Dendritic cell treated with granulocyte-macrophage colony-stimulating factor and Interleukin-4, amounts not matched to agents 40 ng/mL and 50 ng/mL, for 4 days (primary cell): ENCODE results near the gene RHPN2.
"Not testable (repeated sequence)": the region's sequence is repeated elsewhere in the genome, so short reads cannot be mapped to it uniquely, and the experiment has no call there.

ENCODE experiments used
- H3K27ac Mint-ChIP-seq: one replicate; pipeline ENCODE4 v1.8.0; 2022; ENCODE audit warnings: mild to moderate bottlenecking, mixed read lengths
- H3K27me3 Mint-ChIP-seq: one replicate; pipeline ENCODE4 v1.8.0; 2022; ENCODE audit warnings: mild to moderate bottlenecking, mixed read lengths
- H3K36me3 Mint-ChIP-seq: one replicate; pipeline ENCODE4 v1.8.0; 2022; ENCODE audit warnings: low read depth, mixed read lengths
- H3K4me1 Mint-ChIP-seq: one replicate; pipeline ENCODE4 v1.8.0; 2022; ENCODE audit warnings: low read depth, mixed read lengths
- H3K4me3 Mint-ChIP-seq: one replicate; pipeline ENCODE4 v1.8.0; 2022; ENCODE audit warnings: mild to moderate bottlenecking, moderate library complexity, mixed read lengths
- H3K9me3 Mint-ChIP-seq: one replicate; pipeline ENCODE4 v1.8.0; 2022; ENCODE audit warnings: mixed read lengths
- intact Hi-C: fragments of 100-400 bp; cut with micrococcal nuclease; formaldehyde crosslinking; loops from one replicate; pipeline ENCODE4 v1.15.0; 2022

RHPN2 gene

DNA sequence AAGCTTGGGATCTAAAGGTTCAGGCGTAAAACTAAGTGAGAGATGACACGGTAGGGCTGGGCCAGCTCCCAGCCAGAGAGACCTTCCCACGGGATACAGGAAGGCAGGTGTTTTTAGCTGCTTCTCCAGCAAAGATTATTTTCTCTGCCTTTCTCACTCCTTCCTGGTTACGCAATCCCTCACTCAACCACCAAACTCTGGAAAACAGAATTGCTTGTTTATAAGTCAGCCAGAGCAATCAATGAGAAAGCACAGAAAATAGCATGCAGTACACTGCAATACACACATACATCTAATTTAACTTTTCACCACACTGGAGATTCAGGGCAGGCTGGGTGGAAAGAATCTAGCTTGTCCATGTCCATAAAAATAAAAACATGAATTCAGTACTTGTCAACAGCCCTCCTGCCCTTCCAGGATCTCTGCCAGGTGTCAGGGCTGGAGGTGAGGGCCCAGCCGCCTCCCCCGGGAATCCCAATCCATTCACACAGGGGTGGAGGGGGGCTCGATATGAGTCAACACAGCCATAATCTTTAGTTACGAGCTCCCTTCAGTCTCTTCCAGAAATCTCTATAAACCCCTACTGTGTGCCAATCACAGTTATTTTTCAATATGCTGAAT lies 12.2 kb downstream of the RHPN2 start:
- peaks cover 7% of the 10 kb centered on the region for H3K27me3 Mint-ChIP-seq
- no peak overlapping the region for H3K27ac Mint-ChIP-seq
- no peaks in the 10 kb centered on the region for H3K36me3 Mint-ChIP-seq
- intact Hi-C loops = no loop called here
- no peaks in the 10 kb centered on the region for H3K4me1 Mint-ChIP-seq
- no peaks in the 10 kb centered on the region for H3K9me3 Mint-ChIP-seq
- no peak overlapping the region for H3K4me3 Mint-ChIP-seq

DNA sequence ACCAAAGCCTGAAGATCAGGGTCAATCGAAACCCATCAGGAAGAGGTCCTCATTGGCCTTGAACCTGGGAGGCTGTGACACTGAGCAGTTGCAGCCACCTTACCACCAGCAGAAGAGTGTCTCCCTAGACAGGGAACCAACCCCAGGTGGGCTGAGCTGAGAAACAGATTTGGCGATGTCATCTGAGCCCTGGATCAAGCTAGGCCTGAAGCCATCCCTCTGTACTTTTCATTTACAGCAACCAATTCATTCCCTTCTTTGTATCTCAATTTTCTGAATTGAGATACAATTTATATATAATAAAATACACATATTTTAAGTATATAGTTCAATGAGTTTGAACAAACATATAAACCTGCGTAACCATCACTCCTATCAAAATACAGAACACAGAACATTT lies 14.6 kb downstream of the RHPN2 start:
- Mint-ChIP-seq H3K27me3 (peaks cover 11% of the 10 kb centered on the region), H3K4me1 (no peaks in the 10 kb centered on the region), H3K4me3 (no peak overlapping the region), H3K27ac (no peak overlapping the region), H3K36me3 (no peaks in the 10 kb centered on the region), H3K9me3 (no peaks in the 10 kb centered on the region)
- intact Hi-C loops = no loop called here

DNA sequence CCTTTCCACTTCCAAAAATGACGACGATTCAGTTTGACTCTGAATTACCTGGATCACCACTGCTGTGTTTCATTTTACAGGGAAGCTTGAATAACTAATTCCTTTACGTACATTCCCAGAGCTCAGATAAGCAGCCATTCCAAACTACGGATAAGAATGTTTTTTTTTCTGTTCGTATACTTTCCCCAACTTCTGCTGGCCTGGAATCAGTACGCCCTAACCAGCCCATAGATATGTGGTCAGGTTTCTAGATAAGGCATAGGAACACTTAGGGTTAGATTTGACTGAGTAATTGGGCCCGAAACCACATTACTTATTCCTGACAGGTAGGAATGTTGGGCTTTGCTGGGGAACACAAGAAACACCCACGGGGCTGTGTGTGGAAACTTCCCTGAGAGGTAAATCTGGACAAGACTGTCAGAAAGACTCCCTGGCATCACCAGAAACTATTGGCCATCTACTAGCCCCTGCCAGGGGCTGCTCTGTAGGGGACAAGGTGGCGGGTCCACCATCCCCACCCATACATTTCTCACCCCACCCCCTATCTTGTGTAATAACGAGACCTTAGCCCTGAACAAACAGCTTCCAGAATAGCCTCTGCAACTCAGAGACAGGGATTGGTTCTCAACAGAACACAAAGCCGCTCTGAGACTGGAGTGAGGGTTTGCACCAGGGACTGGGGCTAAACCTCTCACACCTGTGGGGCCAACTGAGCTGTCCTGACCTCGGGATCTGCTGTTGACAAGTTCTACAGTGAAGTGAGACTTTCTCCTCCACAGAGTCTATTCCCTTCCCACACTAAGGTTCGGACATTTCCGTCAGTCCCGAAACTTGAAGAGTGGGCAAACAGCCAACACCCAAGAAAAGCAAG lies 15.6 kb downstream of the RHPN2 start:
- Mint-ChIP-seq H3K27ac (no peak overlapping the region), H3K9me3 (no peaks in the 10 kb centered on the region), H3K36me3 (no peaks in the 10 kb centered on the region), H3K4me1 (no peaks in the 10 kb centered on the region), H3K27me3 (peaks cover 8% of the 10 kb centered on the region), H3K4me3 (no peak overlapping the region)
- intact Hi-C loops = no loop called here

DNA sequence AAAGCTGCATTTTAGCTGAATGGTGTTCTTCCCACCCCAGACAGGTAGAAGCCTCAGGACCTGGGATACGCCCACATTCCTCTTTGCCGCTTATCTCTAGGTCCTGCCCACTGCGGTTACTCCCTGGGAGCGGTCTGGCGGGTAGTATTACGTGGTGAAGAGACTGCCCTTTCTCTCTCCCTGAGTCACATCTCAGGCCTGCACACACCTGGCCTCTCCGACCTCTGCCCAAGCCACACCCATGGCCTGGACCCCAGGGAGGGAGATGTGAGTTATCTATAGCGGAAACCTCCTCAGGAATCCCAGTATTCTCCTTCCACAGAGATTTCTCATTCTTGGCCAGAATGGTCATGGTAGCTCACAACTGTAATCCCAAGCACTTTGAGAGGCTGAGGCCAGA lies 17.3 kb downstream of the RHPN2 start:
- Mint-ChIP-seq H3K36me3 (no peaks in the 10 kb centered on the region), H3K9me3 (no peaks in the 10 kb centered on the region), H3K4me3 (no peak overlapping the region), H3K27ac (no peak overlapping the region), H3K4me1 (no peaks in the 10 kb centered on the region), H3K27me3 (peaks cover 12% of the 10 kb centered on the region)
- intact Hi-C loops = no loop called here

DNA sequence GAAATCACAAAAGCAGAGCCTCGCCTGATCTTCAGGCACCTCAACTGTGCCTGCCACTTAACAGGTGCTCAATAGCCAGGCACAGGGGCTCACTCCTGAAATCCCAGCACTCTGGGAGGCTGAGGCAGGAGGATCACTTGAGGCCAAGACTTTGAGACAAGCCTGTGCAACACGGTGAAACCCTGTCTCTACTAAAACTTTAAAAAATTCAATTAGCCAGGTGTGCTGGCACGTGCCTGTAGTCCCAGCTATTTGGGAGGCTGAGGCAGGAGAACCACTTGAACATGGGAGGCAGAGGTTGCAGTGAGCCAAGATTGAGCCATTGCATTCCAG lies 22.9 kb downstream of the RHPN2 start:
- H3K36me3 Mint-ChIP-seq, intact Hi-C loops, H3K9me3 Mint-ChIP-seq, H3K4me1 Mint-ChIP-seq, H3K4me3 Mint-ChIP-seq, H3K27ac Mint-ChIP-seq: not testable (repeated sequence)
- peaks cover 33% of the 10 kb centered on the region for H3K27me3 Mint-ChIP-seq

DNA sequence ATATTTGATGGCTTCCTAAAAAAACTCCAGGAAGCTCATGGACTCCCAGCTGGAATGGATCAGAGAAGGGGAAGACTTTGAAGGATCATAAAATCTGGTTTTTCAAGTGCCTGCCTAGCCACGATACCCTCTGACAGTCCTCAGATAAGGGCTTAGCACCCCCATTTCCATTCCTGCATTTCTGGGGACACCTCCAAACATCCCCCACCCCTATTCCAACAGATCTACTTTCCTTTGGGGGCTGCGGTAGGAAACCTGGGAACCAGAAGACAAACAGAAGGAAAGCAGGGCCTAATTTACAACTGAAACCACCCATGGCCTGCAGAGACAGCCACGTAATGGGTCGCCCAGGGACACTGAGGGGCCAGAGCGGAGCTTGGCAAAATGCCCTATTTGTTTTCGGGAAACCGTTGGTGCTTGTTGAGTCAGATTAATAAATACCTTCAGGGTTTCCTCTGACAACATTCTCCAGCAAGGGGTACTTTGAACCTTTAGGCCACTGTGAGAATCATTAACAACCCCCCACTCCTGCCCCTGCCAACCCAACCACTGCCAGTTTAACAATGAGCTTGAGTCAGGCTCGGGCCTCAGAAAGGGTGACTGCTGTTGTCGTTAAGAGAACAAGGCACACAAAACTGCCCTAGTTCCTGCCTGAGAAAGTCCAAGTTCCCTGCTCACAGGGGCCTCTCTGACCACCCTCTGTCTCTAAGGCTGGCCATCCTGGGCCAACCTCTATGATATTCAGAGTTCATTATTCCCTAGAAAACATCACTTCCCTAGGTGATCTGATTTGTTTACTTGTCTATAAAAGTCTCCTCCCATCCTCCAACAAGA lies 23.5 kb downstream of the RHPN2 start:
- Mint-ChIP-seq H3K27ac (no peak overlapping the region), H3K4me3 (no peak overlapping the region), H3K27me3 (peaks cover 34% of the 10 kb centered on the region), H3K9me3 (no peaks in the 10 kb centered on the region), H3K36me3 (no peaks in the 10 kb centered on the region), H3K4me1 (peaks cover 10% of the 10 kb centered on the region)
- intact Hi-C loops = no loop called here

DNA sequence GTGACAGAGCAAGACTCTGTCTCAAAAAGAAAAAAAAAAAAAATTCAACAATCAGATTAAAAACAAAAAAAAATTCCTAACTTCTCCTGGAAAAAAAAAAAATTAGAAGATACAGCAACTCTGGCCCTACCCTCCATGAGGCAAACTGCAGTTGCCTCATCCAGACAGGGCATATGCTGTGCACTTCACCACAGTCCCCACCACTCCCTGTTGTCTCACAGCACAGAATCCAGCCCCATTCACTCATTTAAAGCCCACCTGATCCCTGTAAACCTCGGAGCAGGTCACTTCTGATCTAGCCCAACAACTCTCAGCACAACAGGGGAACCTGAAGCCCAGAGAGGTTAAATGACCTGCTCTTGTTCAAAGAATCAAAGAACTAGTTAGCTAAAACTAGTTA lies 24.9 kb downstream of the RHPN2 start:
- Mint-ChIP-seq H3K4me1 (peaks cover 10% of the 10 kb centered on the region), H3K27ac (no peak overlapping the region), H3K4me3 (no peak overlapping the region), H3K27me3 (peaks cover 32% of the 10 kb centered on the region), H3K9me3 (no peaks in the 10 kb centered on the region), H3K36me3 (no peaks in the 10 kb centered on the region)
- intact Hi-C loops = no loop called here

DNA sequence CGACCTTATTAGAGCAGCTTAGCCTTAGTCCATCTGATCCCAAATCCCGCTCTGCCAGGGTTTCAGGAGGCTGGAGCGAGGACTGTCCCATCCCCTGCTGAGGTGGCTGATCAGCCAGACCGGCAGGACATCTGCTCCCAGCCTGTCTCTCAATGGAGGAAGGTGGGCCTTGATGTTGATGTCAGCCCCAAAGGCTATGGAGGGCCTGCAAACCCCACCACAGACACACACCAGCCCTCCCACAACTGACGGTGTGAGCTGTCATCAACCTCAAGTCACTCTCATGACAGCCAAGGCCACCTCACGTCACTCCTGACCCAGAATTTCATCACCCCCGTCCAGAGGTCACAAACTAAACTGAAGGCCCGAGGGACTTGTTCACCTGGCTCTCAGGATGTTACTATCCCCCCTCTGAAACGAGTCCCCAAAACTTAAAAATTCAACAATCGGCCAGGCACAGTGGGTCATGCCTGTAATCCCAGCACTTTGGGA lies 25.5 kb downstream of the RHPN2 start:
- Mint-ChIP-seq H3K4me1 (peaks cover 10% of the 10 kb centered on the region), H3K27me3 (peaks cover 32% of the 10 kb centered on the region), H3K27ac (no peak overlapping the region), H3K9me3 (no peaks in the 10 kb centered on the region), H3K36me3 (no peaks in the 10 kb centered on the region), H3K4me3 (no peak overlapping the region)
- intact Hi-C loops = no loop called here

DNA sequence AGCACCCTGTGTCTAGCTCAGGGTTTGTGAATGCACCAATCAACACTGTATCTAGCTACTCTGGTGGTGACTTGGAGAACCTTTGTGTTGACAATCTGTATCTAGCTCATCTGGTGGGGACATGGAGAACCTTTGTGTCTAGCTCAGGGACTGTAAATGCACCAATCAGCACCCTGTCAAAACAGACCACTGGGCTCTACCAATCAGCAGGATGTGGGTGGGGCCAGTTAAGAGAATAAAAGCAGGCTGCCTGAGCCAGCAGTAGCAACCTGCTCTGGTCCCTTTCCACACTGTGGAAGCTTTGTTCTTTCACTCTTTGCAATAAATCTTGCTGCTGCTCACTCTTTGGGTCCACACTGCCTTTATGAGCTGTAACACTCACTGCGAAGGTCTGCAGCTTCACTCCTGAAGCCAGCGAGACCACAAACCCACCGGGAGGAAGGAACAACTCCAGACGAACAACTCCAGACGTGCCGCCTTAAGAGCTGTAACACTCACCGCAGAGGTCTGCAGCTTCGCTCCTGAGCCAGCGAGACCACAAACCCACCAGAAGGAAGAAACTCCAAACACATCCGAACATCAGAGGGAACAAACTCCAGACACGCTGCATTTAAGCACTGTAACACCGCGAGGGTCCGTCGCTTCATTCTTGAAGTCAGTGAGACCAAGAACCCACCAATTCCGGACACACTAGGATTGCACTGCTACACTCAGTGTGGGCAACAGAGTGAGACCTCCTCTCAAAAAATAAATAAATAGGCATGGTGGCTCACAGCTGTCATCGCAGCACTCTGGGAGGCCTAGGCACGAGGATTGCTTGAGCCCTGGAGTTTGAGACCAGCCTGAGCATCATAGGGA lies 27.3 kb downstream of the RHPN2 start:
- Mint-ChIP-seq H3K27ac (peak overlapping the region; percentile 62), H3K27me3 (peaks cover 30% of the 10 kb centered on the region), H3K4me3 (peak overlapping the region; percentile 62)
- H3K36me3 Mint-ChIP-seq, intact Hi-C loops, H3K9me3 Mint-ChIP-seq, H3K4me1 Mint-ChIP-seq: not testable (repeated sequence)

DNA sequence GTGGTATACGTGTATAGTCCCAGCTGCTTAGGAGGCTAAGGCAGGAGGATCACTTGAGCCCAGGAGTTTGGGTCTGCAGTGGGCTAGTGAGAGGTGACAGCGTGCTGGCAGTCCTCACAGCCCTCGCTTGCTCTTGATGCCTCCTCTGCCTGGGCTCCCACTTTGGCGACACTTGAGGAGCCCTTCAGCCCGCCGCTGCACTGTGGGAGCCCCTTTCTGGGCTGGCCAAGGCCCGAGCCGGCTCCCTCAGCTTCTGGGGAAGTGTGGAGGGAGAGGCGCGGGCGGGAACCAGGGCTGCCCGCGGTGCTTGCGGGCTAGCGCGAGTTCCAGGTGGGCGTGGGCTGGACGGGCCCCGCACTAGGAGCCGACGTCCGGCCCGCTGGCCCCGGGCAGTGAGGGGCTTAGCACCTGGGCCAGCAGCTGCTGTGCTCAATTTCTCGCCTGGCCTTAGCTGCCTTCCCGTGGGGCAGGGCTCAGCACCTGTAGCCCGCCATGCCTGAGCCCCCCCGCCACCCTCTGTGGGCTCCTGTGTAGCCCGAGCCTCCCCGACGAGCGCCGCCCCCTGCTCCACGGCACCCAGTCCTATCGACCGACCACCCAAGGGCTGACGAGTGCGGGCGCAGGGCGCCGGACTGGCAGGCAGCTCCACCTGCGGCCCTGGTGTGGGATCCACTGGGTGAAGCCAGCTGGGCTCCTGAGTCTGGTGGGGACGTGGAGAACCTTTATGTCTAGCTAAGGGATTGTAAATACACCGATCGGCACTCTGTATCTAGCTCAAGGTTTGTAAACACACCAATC lies 28.1 kb downstream of the RHPN2 start:
- H3K4me3 Mint-ChIP-seq, intact Hi-C loops, H3K9me3 Mint-ChIP-seq, H3K36me3 Mint-ChIP-seq, H3K4me1 Mint-ChIP-seq, H3K27ac Mint-ChIP-seq: not testable (repeated sequence)
- peaks cover 30% of the 10 kb centered on the region for H3K27me3 Mint-ChIP-seq

DNA sequence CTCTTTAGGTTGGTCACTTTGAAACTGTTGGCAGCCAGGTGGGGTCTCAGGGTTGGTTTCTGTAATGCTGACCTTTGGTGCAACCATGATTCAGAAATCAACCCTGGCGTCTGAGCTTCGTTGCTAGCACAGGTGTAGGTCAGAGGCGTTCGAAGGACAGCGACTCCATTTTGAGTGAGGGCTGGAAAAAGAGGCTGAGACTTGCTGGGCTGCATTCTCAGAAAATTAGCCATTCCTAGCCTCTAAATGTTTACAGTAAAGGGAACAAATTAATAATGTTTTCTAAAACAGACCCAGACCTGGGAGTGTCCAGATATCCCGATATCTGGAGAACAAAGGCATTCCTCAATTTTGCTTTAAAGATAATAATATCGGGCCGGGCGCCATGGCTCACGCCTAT lies 29.2 kb downstream of the RHPN2 start:
- H3K4me3 Mint-ChIP-seq = no peak overlapping the region
- no peaks in the 10 kb centered on the region for H3K36me3 Mint-ChIP-seq
- no peaks in the 10 kb centered on the region for H3K9me3 Mint-ChIP-seq
- no peak overlapping the region for H3K27ac Mint-ChIP-seq
- intact Hi-C loops = no loop called here
- peaks cover 28% of the 10 kb centered on the region for H3K27me3 Mint-ChIP-seq
- H3K4me1 Mint-ChIP-seq = peaks cover 10% of the 10 kb centered on the region

DNA sequence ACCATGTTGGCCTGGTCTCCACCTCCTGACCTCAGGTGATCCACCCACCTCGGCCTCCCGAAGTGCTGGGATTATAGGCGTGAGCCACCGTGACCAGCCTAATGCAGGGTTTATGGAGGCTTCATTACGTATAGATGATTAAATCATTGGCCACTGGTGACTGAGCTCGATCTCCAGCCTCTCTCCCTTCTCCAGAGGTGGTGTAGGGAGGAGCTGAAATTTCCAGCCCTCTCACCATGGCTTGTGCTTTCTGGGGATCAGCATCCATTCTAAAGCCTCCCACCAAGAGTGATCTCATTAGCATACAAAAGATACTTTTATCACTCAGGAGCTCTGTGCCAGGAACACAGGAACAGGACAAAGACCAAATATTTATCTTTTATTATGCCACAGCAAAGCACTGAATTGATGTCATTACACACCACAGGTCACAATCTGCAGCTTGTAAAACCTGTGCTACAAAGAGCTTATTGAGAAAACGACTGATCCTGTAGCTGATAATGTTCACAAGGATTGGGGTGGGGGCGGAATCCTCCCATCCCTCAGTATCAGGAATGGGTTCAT lies 32.4 kb downstream of the RHPN2 start:
- Mint-ChIP-seq H3K4me1 (peaks cover 4% of the 10 kb centered on the region), H3K27me3 (peaks cover 6% of the 10 kb centered on the region), H3K4me3 (no peak overlapping the region), H3K9me3 (no peaks in the 10 kb centered on the region), H3K36me3 (no peaks in the 10 kb centered on the region), H3K27ac (no peak overlapping the region)
- intact Hi-C loops = no loop called here
